ENCODE results near the gene ATG16L2.
"Not testable (repeated sequence)": the region's sequence is repeated elsewhere in the genome, so short reads cannot be mapped to it uniquely, and the experiment has no call there.

DNA sequence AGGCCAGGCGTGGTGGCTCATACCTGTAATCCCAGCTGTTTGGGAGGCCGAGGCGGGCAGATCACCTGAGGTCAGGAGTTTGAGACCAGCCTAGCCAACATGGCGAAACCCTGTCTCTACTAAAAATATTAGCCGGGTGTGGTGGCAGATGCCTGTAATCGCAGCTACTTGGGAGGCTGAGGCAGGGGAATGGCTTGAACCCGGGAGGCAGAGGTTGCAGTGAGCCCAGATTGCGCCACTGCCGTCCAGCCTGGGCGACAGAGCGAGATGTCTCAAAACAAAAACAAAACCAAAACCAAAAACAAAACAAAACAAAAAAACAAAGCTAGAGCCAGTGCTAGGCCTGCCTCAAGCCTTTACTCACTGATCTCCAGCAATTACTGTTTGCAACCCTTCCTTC lies 13.4 kb downstream of the ATG16L2 start:
- not testable (repeated sequence) for TF ChIP-seq CTCF (conservative IDR thresholded peaks at IDR 0.05 in 1 of 2, IDR thresholded peaks at IDR 0.05 in 1 of 2; ENCODE audit: extremely low read depth in 1 of 2, insufficient read depth in 1 of 2, low read depth in 1 of 2, low read length in 2 of 2); EZH2 (IDR thresholded peaks at IDR 0.05; ENCODE audit: borderline replicate concordance, low read length)
